Smooth muscle cell (in vitro differentiated cells): ENCODE data around the gene ARFGAP3. TPM values are rescaled to one million over a fixed set of nuclear protein-coding genes. Genes with fewer than 3 reads are reported as not detected.

Experiments used
- DNase-seq: peaks from one replicate; lab custom pipeline; 2025; ENCODE audit not compliant: unreplicated experiment; lab: John Stamatoyannopoulos, UW
- H2AFZ ChIP-seq: fragments of 200-600 bp; sonication (generic); 2 replicates; pipeline ENCODE4 v1.6.0; 2016; ENCODE audit warnings: antibody characterized with exemption, low read depth, mild to moderate bottlenecking
- H3F3A ChIP-seq: fragments of 200-600 bp; sonication (generic); 2 replicates; pipeline ENCODE4 v1.6.0; 2017; ENCODE audit warnings: antibody characterized with exemption, low read depth
- H3K27ac ChIP-seq: fragments of 200-600 bp; sonication (generic); 2 replicates; pipeline ENCODE4 v1.5.1; 2016; ENCODE audit warnings: low read depth, mild to moderate bottlenecking
- H3K27me3 ChIP-seq: fragments of 200-600 bp; sonication (generic); 2 replicates; pipeline ENCODE4 v1.6.1; 2016; ENCODE audit warnings: low read depth, mild to moderate bottlenecking
- H3K36me3 ChIP-seq: fragments of 200-600 bp; sonication (generic); 2 replicates; pipeline ENCODE4 v1.5.1; 2016; ENCODE audit warnings: low read depth
- H3K4me1 ChIP-seq: fragments of 200-600 bp; sonication (generic); 2 replicates; pipeline ENCODE4 v1.5.1; 2016; ENCODE audit warnings: low read depth
- H3K4me2 ChIP-seq: fragments of 200-600 bp; sonication (generic); 2 replicates; pipeline ENCODE4 v1.6.0; 2016; ENCODE audit warnings: mild to moderate bottlenecking
- H3K4me3 ChIP-seq: fragments of 200-600 bp; sonication (generic); 2 replicates; pipeline ENCODE4 v1.5.1; 2016; ENCODE audit warnings: mild to moderate bottlenecking
- H3K79me2 ChIP-seq: fragments of 200-600 bp; sonication (generic); 2 replicates; pipeline ENCODE4 v1.6.0; 2016; ENCODE audit warnings: low read depth, mild to moderate bottlenecking
- H3K9ac ChIP-seq: fragments of 200-600 bp; sonication (generic); 2 replicates; pipeline ENCODE4 v1.6.0; 2016; ENCODE audit warnings: low read depth
- H3K9me3 ChIP-seq: fragments of 200-600 bp; sonication (generic); replicated peaks from 2 replicates; pipeline ENCODE4 v1.5.1; 2016; ENCODE audit warnings: low read depth
- H4K20me1 ChIP-seq: fragments of 200-600 bp; sonication (generic); 2 replicates; pipeline ENCODE4 v1.6.0; 2016; ENCODE audit warnings: low read depth
- WGBS: methylation state at CpG from one replicate; pipeline ENCODE4 v1.1.7; 2016; ENCODE audit warnings: low lambda C conversion rate; 5-methylcytosine and 5-hydroxymethylcytosine counted together
- polyA plus RNA-seq: library from polyadenylated mRNA; unstranded; fragments of >200 nt; fragmentation: Nextera tagmentation; extraction: Ambion mirVana; gene quantifications from 2 replicates; pipeline ENCODE4 v1.2.1, GENCODE V29; 2016
- total RNA-seq: library from RNA; depleted of rRNA; stranded (reverse); fragments of >200 nt; gene quantifications from 2 replicates; pipeline ENCODE4 v1.2.3, GENCODE V29; 2014
- TF ChIP-seq, protein P1 (sequence below): fragments of 200-600 bp; sonication (generic); IDR thresholded peaks from 2 replicates; pipeline ENCODE4 v1.5.1; 2017; ENCODE audit warnings: borderline replicate concordance, mild to moderate bottlenecking, antibody characterized with exemption; ENCODE audit not compliant: insufficient read depth, poor library complexity, severe bottlenecking

ARFGAP3 gene
- total and polyA plus RNA-seq, 2 experiments from 2014 or later: 69.2 to 89.9 TPM

DNA sequence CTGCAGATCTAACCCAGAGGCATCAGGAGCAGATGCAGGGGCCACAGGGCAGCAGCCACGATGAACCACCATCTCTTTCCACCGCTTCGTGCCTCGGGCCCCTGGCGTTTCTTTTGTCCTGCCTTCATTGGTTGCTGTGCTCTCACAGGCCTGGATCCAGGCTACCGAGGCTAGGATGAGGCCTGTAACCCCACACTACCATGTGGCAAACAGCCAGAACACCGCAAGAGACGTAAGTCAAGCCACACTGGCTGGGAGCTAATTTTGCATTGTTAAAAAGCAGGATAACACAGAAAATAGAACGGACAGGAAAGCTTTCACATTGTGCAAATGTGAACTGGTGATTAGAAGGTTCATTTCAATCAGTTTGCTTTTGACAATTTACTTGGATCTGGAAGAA, 15.7 kb upstream of the ARFGAP3 start:
- Histone ChIP-seq H4K20me1 (no peaks in the 10 kb centered on the region), H3K27ac (no peak overlapping the region), H3K4me1 (no peaks in the 10 kb centered on the region), H3F3A (no peaks in the 10 kb centered on the region), H3K27me3 (no peaks in the 10 kb centered on the region), H3K9me3 (no peaks in the 10 kb centered on the region), H2AFZ (no peak overlapping the region), H3K79me2 (no peaks in the 10 kb centered on the region), H3K4me2 (no peak overlapping the region), H3K9ac (no peak overlapping the region), H3K36me3 (no peaks in the 10 kb centered on the region), H3K4me3 (no peak overlapping the region)
- TF ChIP-seq, protein P1, sequence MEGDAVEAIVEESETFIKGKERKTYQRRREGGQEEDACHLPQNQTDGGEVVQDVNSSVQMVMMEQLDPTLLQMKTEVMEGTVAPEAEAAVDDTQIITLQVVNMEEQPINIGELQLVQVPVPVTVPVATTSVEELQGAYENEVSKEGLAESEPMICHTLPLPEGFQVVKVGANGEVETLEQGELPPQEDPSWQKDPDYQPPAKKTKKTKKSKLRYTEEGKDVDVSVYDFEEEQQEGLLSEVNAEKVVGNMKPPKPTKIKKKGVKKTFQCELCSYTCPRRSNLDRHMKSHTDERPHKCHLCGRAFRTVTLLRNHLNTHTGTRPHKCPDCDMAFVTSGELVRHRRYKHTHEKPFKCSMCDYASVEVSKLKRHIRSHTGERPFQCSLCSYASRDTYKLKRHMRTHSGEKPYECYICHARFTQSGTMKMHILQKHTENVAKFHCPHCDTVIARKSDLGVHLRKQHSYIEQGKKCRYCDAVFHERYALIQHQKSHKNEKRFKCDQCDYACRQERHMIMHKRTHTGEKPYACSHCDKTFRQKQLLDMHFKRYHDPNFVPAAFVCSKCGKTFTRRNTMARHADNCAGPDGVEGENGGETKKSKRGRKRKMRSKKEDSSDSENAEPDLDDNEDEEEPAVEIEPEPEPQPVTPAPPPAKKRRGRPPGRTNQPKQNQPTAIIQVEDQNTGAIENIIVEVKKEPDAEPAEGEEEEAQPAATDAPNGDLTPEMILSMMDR: no peak
- no peak for DNase-seq
- WGBS: 98% methylated on average over 9 of the region's 9 CpGs

- H3K79me2 ChIP-seq: no peaks in the 10 kb centered on the region
- H3K36me3 ChIP-seq: no peaks in the 10 kb centered on the region
- DNase-seq: no peak
- no peak overlapping the region for H3K4me3 ChIP-seq
- no peak overlapping the region for H3K4me2 ChIP-seq
- TF ChIP-seq, protein P1: no peak
- H3K9me3 ChIP-seq: no peaks in the 10 kb centered on the region
- WGBS: 92% methylated on average over 31 of the region's 31 CpGs
- no peaks in the 10 kb centered on the region for H3K27me3 ChIP-seq
- no peaks in the 10 kb centered on the region for H3K4me1 ChIP-seq
- no peaks in the 10 kb centered on the region for H4K20me1 ChIP-seq
- no peaks in the 10 kb centered on the region for H3F3A ChIP-seq
- no peak overlapping the region for H2AFZ ChIP-seq
- H3K27ac ChIP-seq: no peak overlapping the region
- H3K9ac ChIP-seq: no peak overlapping the region
Observed at GRCh38 chr22:42871146-42872050, 14.3 kb upstream of the ARFGAP3 start.

- H4K20me1 ChIP-seq: no peaks in the 10 kb centered on the region
- H3K27me3 ChIP-seq: no peaks in the 10 kb centered on the region
- H3K27ac ChIP-seq: no peak overlapping the region
- H3K9ac ChIP-seq: no peak overlapping the region
- H3F3A ChIP-seq: no peaks in the 10 kb centered on the region
- H3K4me2 ChIP-seq: no peak overlapping the region
- no peak overlapping the region for H3K4me3 ChIP-seq
- H3K4me1 ChIP-seq: no peaks in the 10 kb centered on the region
- TF ChIP-seq, protein P1: no peak
- no peak overlapping the region for H2AFZ ChIP-seq
- WGBS: 94% methylated on average over 21 of the region's 33 CpGs
- H3K79me2 ChIP-seq: no peaks in the 10 kb centered on the region
- no peak for DNase-seq
- H3K36me3 ChIP-seq: no peaks in the 10 kb centered on the region
- no peaks in the 10 kb centered on the region for H3K9me3 ChIP-seq
Observed at GRCh38 chr22:42869888-42870480, 12.9 kb upstream of the ARFGAP3 start.

GRCh38 chr22:42869463-42869862, 12.4 kb upstream of the ARFGAP3 start:
- no peak overlapping the region for H3K27ac ChIP-seq
- WGBS: 96% methylated on average over 8 of the region's 8 CpGs
- H3K9me3 ChIP-seq: no peaks in the 10 kb centered on the region
- H4K20me1 ChIP-seq: no peaks in the 10 kb centered on the region
- H3K79me2 ChIP-seq: no peaks in the 10 kb centered on the region
- H3K9ac ChIP-seq: no peak overlapping the region
- no peaks in the 10 kb centered on the region for H3K27me3 ChIP-seq
- no peak overlapping the region for H3K4me2 ChIP-seq
- TF ChIP-seq, protein P1: no peak
- DNase-seq: no peak
- H2AFZ ChIP-seq: no peak overlapping the region
- no peak overlapping the region for H3K4me3 ChIP-seq
- H3K36me3 ChIP-seq: no peaks in the 10 kb centered on the region
- no peaks in the 10 kb centered on the region for H3K4me1 ChIP-seq
- H3F3A ChIP-seq: no peaks in the 10 kb centered on the region
